GM10266 (cell line): ENCODE measurements around the gene NR3C1.

Source experiments
- DNase-seq: peaks from one replicate; pipeline ENCODE4 v3.0.0; 2012; ENCODE audit errors: extremely low spot score
- CTCF ChIP-seq: IDR thresholded peaks from 2 replicates; pipeline ENCODE4 v1.5.1; 2012; ENCODE audit warnings: mild to moderate bottlenecking, low read depth; ENCODE audit not compliant: control insufficient read depth, insufficient read depth; ENCODE audit errors: missing control alignments

Gene NR3C1

GRCh38 chr5:143386725-143387124 lies 16.8 kb downstream of the NR3C1 start:
- TF ChIP-seq CTCF, result no peak
- DNase-seq, result no peak

- no peak for TF ChIP-seq CTCF
- DNase-seq, result no peak
Measured at GRCh38 chr5:143384865-143385657, 18.4 kb downstream of the NR3C1 start.

GRCh38 chr5:143383988-143384387 lies 19.5 kb downstream of the NR3C1 start:
- no peak for TF ChIP-seq CTCF
- no peak for DNase-seq

GRCh38 chr5:143379606-143380005 lies 23.9 kb downstream of the NR3C1 start:
- no peak for DNase-seq
- TF ChIP-seq CTCF, result no peak

- TF ChIP-seq CTCF, result no peak
- no peak for DNase-seq
Measured at GRCh38 chr5:143376911-143377813, 26.3 kb downstream of the NR3C1 start.

- DNase-seq, result no peak
- TF ChIP-seq CTCF, result no peak
Measured at GRCh38 chr5:143376195-143376779, 27.2 kb downstream of the NR3C1 start.
